Fibroblast of the aortic adventitia (primary cell): Measurements from ENCODE around the gene ALK. TPM values are rescaled to one million over a fixed set of nuclear protein-coding genes. Genes with fewer than 3 reads are reported as not detected.

Source experiments
- DNase-seq: peaks from one replicate; pipeline ENCODE4 v3.0.0-alpha.2; 2010; ENCODE audit warnings: low read depth
- H3K4me3 ChIP-seq: 2 replicates; pipeline ENCODE4 v1.5.1; 2011; ENCODE audit warnings: low read depth, mild to moderate bottlenecking, control low read depth, low read length, moderate library complexity
- total RNA-seq: library from RNA; depleted of rRNA; stranded (reverse); fragments of >200 nt; gene quantifications from 2 replicates; pipeline ENCODE4 v1.2.3, GENCODE V29; 2012; ENCODE audit warnings: low replicate concordance
- TF ChIP-seq, protein P1 (sequence below): IDR thresholded peaks from 2 replicates; pipeline ENCODE4 v1.5.1; 2011; ENCODE audit warnings: mild to moderate bottlenecking, low read length, control low read depth, inconsistent platforms; ENCODE audit not compliant: insufficient read depth

The ALK gene
- total RNA-seq, 1 donor: 0.27 TPM

DNA sequence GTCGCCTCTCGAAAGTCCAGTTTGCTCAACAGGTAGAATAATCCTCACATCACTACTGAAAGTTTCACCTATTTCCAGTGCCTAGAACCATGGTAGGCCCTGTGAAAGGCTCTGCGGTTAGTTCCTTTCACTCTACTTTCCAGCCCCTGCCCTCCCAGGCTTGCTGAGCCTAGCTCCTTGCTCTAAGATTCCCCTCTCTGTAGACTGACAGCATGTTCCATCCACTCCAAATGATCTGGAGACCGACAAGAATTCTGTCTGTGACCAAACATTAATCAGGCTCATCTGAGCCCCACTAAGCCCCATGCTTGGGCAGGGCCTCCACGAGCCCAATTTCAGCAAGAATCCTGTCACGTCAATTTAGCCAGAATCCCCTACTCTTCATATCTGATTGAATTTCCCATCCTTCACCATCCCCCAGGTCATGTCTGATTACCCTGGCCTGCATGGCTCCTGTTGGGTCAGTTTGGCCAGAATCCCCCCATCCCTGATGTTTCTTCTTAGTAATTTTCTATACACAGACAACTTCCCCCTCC is 307.0 kb downstream of the ALK start:
- DNase-seq: no peak
- TF ChIP-seq, protein P1, sequence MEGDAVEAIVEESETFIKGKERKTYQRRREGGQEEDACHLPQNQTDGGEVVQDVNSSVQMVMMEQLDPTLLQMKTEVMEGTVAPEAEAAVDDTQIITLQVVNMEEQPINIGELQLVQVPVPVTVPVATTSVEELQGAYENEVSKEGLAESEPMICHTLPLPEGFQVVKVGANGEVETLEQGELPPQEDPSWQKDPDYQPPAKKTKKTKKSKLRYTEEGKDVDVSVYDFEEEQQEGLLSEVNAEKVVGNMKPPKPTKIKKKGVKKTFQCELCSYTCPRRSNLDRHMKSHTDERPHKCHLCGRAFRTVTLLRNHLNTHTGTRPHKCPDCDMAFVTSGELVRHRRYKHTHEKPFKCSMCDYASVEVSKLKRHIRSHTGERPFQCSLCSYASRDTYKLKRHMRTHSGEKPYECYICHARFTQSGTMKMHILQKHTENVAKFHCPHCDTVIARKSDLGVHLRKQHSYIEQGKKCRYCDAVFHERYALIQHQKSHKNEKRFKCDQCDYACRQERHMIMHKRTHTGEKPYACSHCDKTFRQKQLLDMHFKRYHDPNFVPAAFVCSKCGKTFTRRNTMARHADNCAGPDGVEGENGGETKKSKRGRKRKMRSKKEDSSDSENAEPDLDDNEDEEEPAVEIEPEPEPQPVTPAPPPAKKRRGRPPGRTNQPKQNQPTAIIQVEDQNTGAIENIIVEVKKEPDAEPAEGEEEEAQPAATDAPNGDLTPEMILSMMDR: no peak

DNA sequence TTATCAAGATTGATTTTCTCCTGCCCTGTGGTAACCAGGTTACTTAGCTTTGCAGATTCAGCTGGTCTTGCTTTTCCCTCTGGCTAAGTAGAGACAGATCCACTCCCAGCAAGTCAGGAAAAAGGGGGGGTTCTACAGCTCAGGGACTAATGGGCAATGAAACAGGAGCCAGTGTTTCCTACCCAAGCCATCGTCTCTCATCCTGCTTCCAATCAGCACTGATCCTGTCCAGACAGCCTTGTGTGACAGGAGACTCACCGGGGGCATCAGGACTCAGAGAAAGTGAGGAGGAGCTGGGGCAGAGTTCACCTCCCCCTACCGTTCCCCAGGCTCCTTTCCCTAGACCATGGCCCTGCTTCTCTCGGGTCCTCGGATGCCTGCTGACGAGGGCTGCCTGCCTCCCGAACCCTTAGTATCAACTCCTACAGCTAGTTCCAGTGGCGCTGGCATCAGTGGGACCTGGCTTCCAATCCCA is 307.6 kb downstream of the ALK start:
- TF ChIP-seq, protein P1: no peak
- no peak overlapping the region for H3K4me3 ChIP-seq
- no peak for DNase-seq

More for the DNA sequence above, 307.0 kb downstream of the ALK start:
- H3K4me3 ChIP-seq: no peak overlapping the region

DNA sequence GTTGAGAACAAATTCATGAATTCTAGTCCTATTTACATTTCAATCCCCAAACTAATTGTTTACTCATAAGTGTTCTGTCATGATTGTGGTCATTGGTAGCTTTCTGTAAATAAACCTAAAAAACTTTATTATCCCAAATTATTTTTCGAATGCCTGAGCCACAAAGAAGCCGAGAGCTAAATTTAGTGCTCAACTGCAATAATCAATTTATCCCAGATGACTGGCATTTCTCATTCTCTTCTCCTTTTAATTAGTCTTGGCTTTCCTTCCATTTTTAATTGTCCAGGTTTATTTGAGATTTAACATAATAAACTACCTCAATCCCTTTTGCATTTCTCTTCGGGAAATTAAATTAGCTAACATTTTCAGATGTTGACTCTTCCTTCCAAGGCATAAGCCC is 308.3 kb downstream of the ALK start:
- H3K4me3 ChIP-seq: no peak overlapping the region
- TF ChIP-seq, protein P1: no peak
- DNase-seq: no peak

DNA sequence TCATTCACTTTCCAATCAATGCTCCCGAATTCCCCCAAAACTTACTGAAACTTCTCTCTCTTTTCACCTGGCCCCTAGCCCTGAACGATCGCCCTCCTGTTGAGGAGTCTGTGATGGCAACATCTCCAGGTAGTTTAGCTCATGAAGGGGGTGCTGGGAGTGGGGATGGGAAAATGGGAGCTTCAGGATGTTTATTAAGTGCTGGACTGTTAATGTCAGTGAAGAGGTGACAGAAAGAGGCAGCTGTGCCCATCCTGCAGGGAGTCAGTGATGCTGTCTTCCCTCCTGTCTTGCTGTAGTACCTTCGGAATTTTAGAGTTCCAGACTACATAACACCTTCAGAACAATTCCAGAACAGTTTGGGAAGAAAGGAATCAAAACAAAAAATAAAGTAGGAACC is 308.8 kb downstream of the ALK start:
- no peak overlapping the region for H3K4me3 ChIP-seq
- no peak for DNase-seq
- TF ChIP-seq, protein P1: no peak

DNA sequence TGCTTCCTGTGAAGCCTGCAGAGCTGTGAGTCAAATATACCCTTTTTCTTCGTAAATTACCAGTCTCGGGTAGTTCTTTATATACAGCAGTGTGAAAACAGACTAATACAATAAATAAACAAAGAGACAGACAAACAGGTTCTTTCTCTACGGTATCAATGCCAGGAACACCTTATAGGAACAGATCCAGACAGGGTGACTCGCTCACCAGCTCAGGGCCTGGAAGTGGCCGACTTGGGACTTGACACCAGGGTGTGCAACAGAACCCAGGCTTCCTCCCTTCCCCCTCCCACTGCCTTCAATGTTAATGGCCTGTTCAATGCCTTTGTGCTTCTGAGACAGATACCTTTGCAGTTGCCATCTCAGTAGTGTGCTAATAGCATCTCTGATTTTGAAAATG is 309.5 kb downstream of the ALK start:
- no peak overlapping the region for H3K4me3 ChIP-seq
- no peak for DNase-seq
- TF ChIP-seq, protein P1: no peak

DNA sequence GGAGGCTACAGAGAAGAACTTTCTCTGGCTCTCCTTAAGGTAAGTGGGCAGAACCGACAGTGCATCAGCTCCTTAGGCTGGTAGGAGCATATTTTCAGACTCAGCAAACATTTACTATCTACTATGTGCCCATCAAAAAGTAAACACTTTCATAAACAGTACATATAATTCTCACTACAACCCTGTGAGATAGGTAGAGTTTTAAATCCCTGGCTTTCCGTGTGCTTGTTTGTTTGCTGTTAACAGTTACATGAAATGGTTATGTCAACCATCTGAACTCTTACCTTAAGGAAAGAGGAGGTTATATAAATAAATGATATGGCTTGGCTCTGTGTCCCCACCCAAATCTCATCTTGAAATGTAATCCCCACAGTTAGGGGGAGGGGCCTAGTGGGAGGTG is 310.1 kb downstream of the ALK start:
- H3K4me3 ChIP-seq: no peak overlapping the region
- TF ChIP-seq, protein P1: no peak
- DNase-seq: no peak

DNA sequence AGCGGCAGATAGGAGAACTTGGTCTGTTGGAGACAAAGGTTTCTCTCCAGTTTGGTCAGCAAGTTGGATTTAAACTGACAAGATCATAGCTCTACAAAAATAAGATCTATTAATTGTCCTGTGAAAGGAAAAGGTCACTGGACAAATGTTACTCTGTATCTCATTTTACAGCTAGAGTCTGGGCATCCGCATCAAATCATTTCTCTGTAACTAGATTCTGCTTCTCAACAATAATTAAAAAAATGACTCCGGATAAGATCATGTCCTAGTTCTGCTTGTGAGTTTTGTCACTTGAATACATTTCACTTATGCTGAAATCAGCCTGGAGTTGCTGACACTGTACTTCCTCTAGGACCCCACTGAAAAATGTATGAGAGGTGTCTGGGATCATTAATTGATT is 310.8 kb downstream of the ALK start:
- TF ChIP-seq, protein P1: no peak
- DNase-seq: no peak
- H3K4me3 ChIP-seq: no peak overlapping the region
